GM12878 (cell line): Measurements from ENCODE around the gene CHST8. TPM values are rescaled to one million over a fixed set of nuclear protein-coding genes. Genes with fewer than 3 reads are reported as not detected.

Source experiments
- ATAC-seq: fragments of 200-7000 bp; cut with Tn5 transposase; 3 replicates; pipeline ENCODE4 v1.9.1; 2020; ENCODE audit warnings: mild to moderate bottlenecking, moderate library complexity
- BruUV-seq: library from RNA; stranded (reverse); fragments of 400-500 nt; replicated peaks from 2 replicates; lab custom pipeline; 2021; lab: Mats Ljungman, UMichigan
- CTCF ChIA-PET: fragments of 300-600 bp; sonication (Branson Sonifier 250); formaldehyde crosslinking; extraction: SDS; loops from one replicate; lab custom pipeline; 2021; ENCODE audit warnings: inconsistent platforms; lab: Yijun Ruan, JAX
- POLR2A ChIA-PET: fragments of 350-600 bp; formaldehyde crosslinking; extraction: SDS; loops from one replicate; lab custom pipeline; 2021; ENCODE audit warnings: inconsistent platforms; lab: Charles Lee
- RAD21 ChIA-PET: fragments of 300-600 bp; sonication (Branson Sonifier 250); formaldehyde crosslinking; loops from one replicate; lab custom pipeline; 2023; ENCODE audit warnings: antibody characterized with exemption; ENCODE audit not compliant: unreplicated experiment; lab: Charles Lee
- SMC1A ChIA-PET: fragments of 300-600 bp; sonication (Branson Sonifier 250); formaldehyde crosslinking; loops from one replicate; lab custom pipeline; 2023; ENCODE audit not compliant: unreplicated experiment, uncharacterized antibody; lab: Charles Lee
- DNase-seq: peaks from one replicate; pipeline ENCODE4 v3.0.0-alpha.2; 2011; ENCODE audit warnings: low read depth, low spot score
- FAIRE-seq: peaks from 3 replicates; lab custom pipeline; 2011; peaks lifted over from hg19 to GRCh38; lab: Jason Lieb, UNC
- H2AFZ ChIP-seq: 2 replicates; pipeline ENCODE4 v1.6.0; 2011; ENCODE audit warnings: low read depth, low read length, control low read depth; ENCODE audit not compliant: control insufficient read depth
- H3K27ac ChIP-seq: 2 replicates; pipeline ENCODE4 v1.5.1; 2011; ENCODE audit warnings: control low read depth; ENCODE audit not compliant: control insufficient read depth, insufficient read depth
- H3K27me3 ChIP-seq, 2 experiments: replicated peaks in 1 of 2; 2 replicates each; pipeline versions ENCODE4 v1.6.0 to v1.6.1; 2011; ENCODE audit warnings: low read length in 1 of 2; ENCODE audit not compliant: control insufficient read depth in 2 of 2, insufficient read depth in 2 of 2
- H3K36me3 ChIP-seq, 2 experiments: 2 replicates each; pipeline ENCODE4 v1.5.1; 2011; ENCODE audit warnings: low read length in 1 of 2; ENCODE audit not compliant: control insufficient read depth in 2 of 2, insufficient read depth in 2 of 2
- H3K4me1 ChIP-seq: 2 replicates; pipeline ENCODE4 v1.6.1; 2011; ENCODE audit warnings: mild to moderate bottlenecking, low read length, moderate library complexity, mixed read lengths; ENCODE audit not compliant: control insufficient read depth, insufficient read depth
- H3K4me2 ChIP-seq: 2 replicates; pipeline ENCODE4 v1.6.0; 2011; ENCODE audit warnings: control low read depth; ENCODE audit not compliant: control insufficient read depth, insufficient read depth
- H3K4me3 ChIP-seq: fragments of 200-600 bp; sonication (generic); 2 replicates; pipeline ENCODE4 v1.5.1; 2016
- H3K79me2 ChIP-seq: 2 replicates; pipeline ENCODE4 v1.6.0; 2011; ENCODE audit warnings: low read length; ENCODE audit not compliant: control insufficient read depth, insufficient read depth
- H3K9ac ChIP-seq: 2 replicates; pipeline ENCODE4 v1.8.0; 2011; ENCODE audit warnings: low read length, control low read depth, mixed read lengths; ENCODE audit not compliant: control insufficient read depth, insufficient read depth
- H3K9me3 ChIP-seq: replicated peaks from 3 replicates; pipeline ENCODE4 v1.5.1; 2011; ENCODE audit warnings: mild to moderate bottlenecking, low read length; ENCODE audit not compliant: control insufficient read depth, insufficient read depth
- H4K20me1 ChIP-seq: 2 replicates; pipeline ENCODE4 v1.6.0; 2011; ENCODE audit not compliant: control insufficient read depth, insufficient read depth
- CBX3 ChIP-seq: fragments of 200-600 bp; sonication (generic); IDR thresholded peaks from 2 replicates; pipeline ENCODE4 v1.6.1; 2016; ENCODE audit warnings: low read depth, borderline replicate concordance
- FOXM1 ChIP-seq: IDR thresholded peaks from 2 replicates; pipeline ENCODE4 v1.6.1; 2012; ENCODE audit warnings: low read depth, mild to moderate bottlenecking, inconsistent platforms, low read length, moderate library complexity
- GABPA ChIP-seq: IDR thresholded peaks from 2 replicates; pipeline ENCODE4 v1.6.1; 2014; ENCODE audit warnings: antibody characterized with exemption, low read depth, mild to moderate bottlenecking, inconsistent platforms
- POLR2AphosphoS5 ChIP-seq: IDR thresholded peaks from 2 replicates; pipeline ENCODE4 v1.6.1; 2011; ENCODE audit warnings: mild to moderate bottlenecking, low read length, inconsistent platforms
- REST ChIP-seq: IDR thresholded peaks from 2 replicates; pipeline ENCODE4 v1.6.1; 2012; ENCODE audit warnings: mild to moderate bottlenecking, low read depth, low read length
- SREBF1 ChIP-seq: IDR thresholded peaks from 2 replicates; pipeline ENCODE4 v1.6.1; 2012; ENCODE audit warnings: mild to moderate bottlenecking, low read length
- USF2 ChIP-seq: IDR thresholded peaks from 2 replicates; pipeline ENCODE4 v1.6.1; 2011; ENCODE audit warnings: low read depth, low read length, improper control_type of control experiment, borderline replicate concordance
- WGBS: methylation state at CpG from one replicate; pipeline ENCODE4 v1.1.6; 2016; ENCODE audit warnings: low lambda C conversion rate; ENCODE audit not compliant: insufficient replicate concordance, insufficient coverage; ENCODE audit errors: missing lambda C conversion rate; 5-methylcytosine and 5-hydroxymethylcytosine counted together
- in situ Hi-C: fragments of 300-500 bp; cut with MboI; formaldehyde crosslinking; loops from 9 replicates; pipeline ENCODE4 v1.14.3; 2018; ENCODE audit warnings: mixed read lengths
- intact Hi-C: fragments of 100-400 bp; cut with micrococcal nuclease; formaldehyde crosslinking; loops from one replicate; pipeline ENCODE4 v1.14.2; 2022; ENCODE audit not compliant: unreplicated experiment
- polyA plus RNA-seq, 11 experiments: library from polyadenylated mRNA; depleted of rRNA in 4 of 11; unstranded in 6 of 11; stranded (reverse) in 5 of 11; fragments of >200 nt; fragmentation: Nextera tagmentation in 4 of 11; fragmentation: Illumina TruSeq in 1 of 11; extraction: Ambion mirVana in 4 of 11; extraction: Trizol in 1 of 11; gene quantifications; 1 replicate in 1 of 11; 2 replicates in 10 of 11; pipeline versions ENCODE4 v1.2.1 to v1.2.3, GENCODE V29; 2011 to 2016; ENCODE audit warnings: inconsistent platforms in 2 of 11, missing spikeins in 2 of 11, low read depth in 1 of 11
- total RNA-seq, 4 experiments: library from RNA; depleted of rRNA in 3 of 4; stranded (reverse); fragments of >200 nt in 3 of 4; fragmentation: Illumina TruSeq in 1 of 4; extraction: Trizol in 1 of 4; gene quantifications; 2 replicates each; pipeline versions ENCODE4 v1.2.1 to v1.2.3, GENCODE V29; 2013 to 2021
- TF ChIP-seq, protein P1 (sequence below): IDR thresholded peaks from 2 replicates; pipeline ENCODE4 v1.6.1; 2012; ENCODE audit warnings: low read length, inconsistent platforms

The CHST8 gene
- total and polyA plus RNA-seq, 10 of the 15 experiments (the other 5 are each of a cell fraction or from before 2014, with no cell fraction given) = 0.06 TPM; not detected in 9

- no peak for TF ChIP-seq SREBF1
- TF ChIP-seq REST = no peak
- no peak for TF ChIP-seq FOXM1
- no peak for TF ChIP-seq POLR2AphosphoS5
Observed at GRCh38 chr19:33736158-33736557, 114.4 kb downstream of the CHST8 start (continued).

GRCh38 chr19:33736787-33737186 lies 115.0 kb downstream of the CHST8 start:
- CTCF ChIA-PET = no interaction called here
- BruUV-seq = no TSS peak
- in situ Hi-C loops (no loop called here), intact Hi-C loops (no loop called here)
- Histone ChIP-seq H3K36me3 (no peaks in the 10 kb centered on the region), H2AFZ (no peak overlapping the region), H4K20me1 (no peaks in the 10 kb centered on the region), H3K9me3 (no peaks in the 10 kb centered on the region), H3K27ac (no peak overlapping the region), H3K4me2 (no peak overlapping the region), H3K27me3 (no peaks in the 10 kb centered on the region; a peak in 1 of 4 replicates), H3K4me1 (no peaks in the 10 kb centered on the region), H3K79me2 (no peaks in the 10 kb centered on the region), H3K4me3 (no peak overlapping the region), H3K9ac (no peak overlapping the region)
- ATAC-seq (no peak), DNase-seq (no peak), FAIRE-seq (no peak)
- POLR2A ChIA-PET = no interaction called here
- SMC1A ChIA-PET = interaction anchor here (1.1 kb wide), 1 partner anchor 11 kb away, joined by 3 read pairs; no protein-coding TSS in a partner anchor
- WGBS = 21% methylated on average over 3 of the region's 3 CpGs
- TF ChIP-seq GABPA = no peak
- no peak for TF ChIP-seq CBX3
- TF ChIP-seq USF2 = no peak
- TF ChIP-seq, protein P1, sequence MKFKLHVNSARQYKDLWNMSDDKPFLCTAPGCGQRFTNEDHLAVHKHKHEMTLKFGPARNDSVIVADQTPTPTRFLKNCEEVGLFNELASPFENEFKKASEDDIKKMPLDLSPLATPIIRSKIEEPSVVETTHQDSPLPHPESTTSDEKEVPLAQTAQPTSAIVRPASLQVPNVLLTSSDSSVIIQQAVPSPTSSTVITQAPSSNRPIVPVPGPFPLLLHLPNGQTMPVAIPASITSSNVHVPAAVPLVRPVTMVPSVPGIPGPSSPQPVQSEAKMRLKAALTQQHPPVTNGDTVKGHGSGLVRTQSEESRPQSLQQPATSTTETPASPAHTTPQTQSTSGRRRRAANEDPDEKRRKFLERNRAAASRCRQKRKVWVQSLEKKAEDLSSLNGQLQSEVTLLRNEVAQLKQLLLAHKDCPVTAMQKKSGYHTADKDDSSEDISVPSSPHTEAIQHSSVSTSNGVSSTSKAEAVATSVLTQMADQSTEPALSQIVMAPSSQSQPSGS = no peak
- RAD21 ChIA-PET = no interaction called here
